H54 (cell line): ENCODE results near the gene MEF2B.
"Not testable (repeated sequence)": the region's sequence is repeated elsewhere in the genome, so short reads cannot be mapped to it uniquely, and the experiment has no call there.

Experiments used
- DNase-seq: peaks from one replicate; pipeline ENCODE4 v3.0.0; 2011; ENCODE audit warnings: low spot score, mixed read lengths; ENCODE audit not compliant: insufficient read length
- FAIRE-seq: peaks from 3 replicates; lab custom pipeline; 2011; peaks lifted over from hg19 to GRCh38; lab: Jason Lieb, UNC
- POLR2A ChIP-seq: IDR thresholded peaks from 2 replicates; pipeline ENCODE4 v1.6.1; 2011; ENCODE audit warnings: low read depth, mild to moderate bottlenecking, low read length

The MEF2B gene

GRCh38 chr19:19179548-19180441 is 9.7 kb upstream of the MEF2B start:
- no peak for TF ChIP-seq POLR2A
- DNase-seq (no peak), FAIRE-seq (no peak)

GRCh38 chr19:19176950-19177349 is 6.9 kb upstream of the MEF2B start:
- DNase-seq, result no peak
- no peak for FAIRE-seq
- no peak for TF ChIP-seq POLR2A

- not testable (repeated sequence) for DNase-seq, FAIRE-seq
Observed at GRCh38 chr19:19173243-19173642, 3.2 kb upstream of the MEF2B start.

- FAIRE-seq (no peak), DNase-seq (no peak)
- no peak for TF ChIP-seq POLR2A
Observed at GRCh38 chr19:19171821-19172532, 1.9 kb upstream of the MEF2B start.

GRCh38 chr19:19170873-19171672 is 1.0 kb upstream of the MEF2B start:
- FAIRE-seq, result no peak
- no peak for TF ChIP-seq POLR2A
- no peak for DNase-seq

- no peak for FAIRE-seq
- no peak for TF ChIP-seq POLR2A
Observed at GRCh38 chr19:19169236-19170052, 619 bp downstream of the MEF2B start.

GRCh38 chr19:19167612-19168011 is 2.5 kb downstream of the MEF2B start:
- TF ChIP-seq POLR2A, result no peak
- FAIRE-seq (no peak), DNase-seq (no peak)

More at GRCh38 chr19:19169236-19170052, 619 bp downstream of the MEF2B start:
- DNase-seq, result no peak

GRCh38 chr19:19165396-19165795 is 4.7 kb downstream of the MEF2B start:
- TF ChIP-seq POLR2A, result no peak
- FAIRE-seq, result no peak
- DNase-seq, result no peak

- FAIRE-seq (no peak), DNase-seq (no peak)
- no peak for TF ChIP-seq POLR2A
Observed at GRCh38 chr19:19162495-19162894, 7.6 kb downstream of the MEF2B start.

- FAIRE-seq (no peak), DNase-seq (no peak)
- TF ChIP-seq POLR2A, result no peak
Observed at GRCh38 chr19:19160461-19161035, 9.5 kb downstream of the MEF2B start.

GRCh38 chr19:19159534-19159933 is 10.5 kb downstream of the MEF2B start:
- no peak for TF ChIP-seq POLR2A
- FAIRE-seq (no peak), DNase-seq (no peak)

GRCh38 chr19:19157808-19158207 is 12.3 kb downstream of the MEF2B start:
- FAIRE-seq, result no peak
- no peak for TF ChIP-seq POLR2A
- no peak for DNase-seq
